WERI-Rb-1 (cell line): ENCODE results near the gene RNASEL.

Experiments
- DNase-seq: peaks from one replicate; pipeline ENCODE4 v3.0.0-alpha.2; 2020
- H3K27ac ChIP-seq: fragments of 250-450 bp; sonication (Bioruptor Pico); 2 replicates; pipeline ENCODE4 v1.5.1; 2020; ENCODE audit warnings: mild to moderate bottlenecking, moderate library complexity
- H3K27me3 ChIP-seq: fragments of 250-450 bp; sonication (Bioruptor Pico); 2 replicates; pipeline ENCODE4 v1.5.1; 2021; ENCODE audit warnings: mild to moderate bottlenecking, low read depth, moderate library complexity; ENCODE audit not compliant: insufficient read depth, severe bottlenecking
- H3K36me3 ChIP-seq: fragments of 250-450 bp; sonication (Bioruptor Pico); 2 replicates; pipeline ENCODE4 v1.5.1; 2020; ENCODE audit warnings: mild to moderate bottlenecking, moderate library complexity
- H3K4me3 ChIP-seq: 2 replicates; pipeline ENCODE4 v1.5.1; 2011; ENCODE audit warnings: low read depth, mild to moderate bottlenecking, control low read depth, low read length
- H3K9me3 ChIP-seq: fragments of 250-450 bp; sonication (Bioruptor Pico); 2 replicates; pipeline ENCODE4 v1.5.1; 2021; ENCODE audit warnings: mild to moderate bottlenecking, moderate library complexity; ENCODE audit not compliant: severe bottlenecking
- TF ChIP-seq, protein P1 (sequence below): IDR thresholded peaks from 2 replicates; pipeline ENCODE4 v1.5.1; 2011; ENCODE audit warnings: low read depth, mild to moderate bottlenecking, control low read depth, inconsistent platforms, low read length

The RNASEL gene

DNA sequence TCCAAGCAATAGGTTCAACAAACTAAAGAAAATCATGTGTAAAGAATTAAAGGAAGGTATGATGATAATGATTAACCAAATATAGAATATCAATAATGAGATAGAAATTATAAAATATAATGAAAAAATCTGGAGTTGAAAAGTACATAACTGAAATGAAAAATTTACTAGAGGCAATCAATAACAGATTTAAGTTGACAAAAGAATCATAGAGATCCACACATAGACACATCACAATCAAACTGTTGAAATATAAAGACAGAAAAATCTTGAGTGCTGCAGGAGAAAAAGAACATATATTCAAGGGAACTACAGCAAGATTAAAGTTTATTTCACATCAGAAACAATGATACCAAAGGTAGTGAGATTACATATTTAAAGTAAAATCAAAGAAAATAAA, 63.7 kb downstream of the RNASEL start:
- DNase-seq = no peak
- Histone ChIP-seq H3K27ac (no peak overlapping the region), H3K9me3 (no peaks in the 10 kb centered on the region), H3K27me3 (no peaks in the 10 kb centered on the region), H3K36me3 (no peaks in the 10 kb centered on the region), H3K4me3 (no peak overlapping the region)
- TF ChIP-seq, protein P1, sequence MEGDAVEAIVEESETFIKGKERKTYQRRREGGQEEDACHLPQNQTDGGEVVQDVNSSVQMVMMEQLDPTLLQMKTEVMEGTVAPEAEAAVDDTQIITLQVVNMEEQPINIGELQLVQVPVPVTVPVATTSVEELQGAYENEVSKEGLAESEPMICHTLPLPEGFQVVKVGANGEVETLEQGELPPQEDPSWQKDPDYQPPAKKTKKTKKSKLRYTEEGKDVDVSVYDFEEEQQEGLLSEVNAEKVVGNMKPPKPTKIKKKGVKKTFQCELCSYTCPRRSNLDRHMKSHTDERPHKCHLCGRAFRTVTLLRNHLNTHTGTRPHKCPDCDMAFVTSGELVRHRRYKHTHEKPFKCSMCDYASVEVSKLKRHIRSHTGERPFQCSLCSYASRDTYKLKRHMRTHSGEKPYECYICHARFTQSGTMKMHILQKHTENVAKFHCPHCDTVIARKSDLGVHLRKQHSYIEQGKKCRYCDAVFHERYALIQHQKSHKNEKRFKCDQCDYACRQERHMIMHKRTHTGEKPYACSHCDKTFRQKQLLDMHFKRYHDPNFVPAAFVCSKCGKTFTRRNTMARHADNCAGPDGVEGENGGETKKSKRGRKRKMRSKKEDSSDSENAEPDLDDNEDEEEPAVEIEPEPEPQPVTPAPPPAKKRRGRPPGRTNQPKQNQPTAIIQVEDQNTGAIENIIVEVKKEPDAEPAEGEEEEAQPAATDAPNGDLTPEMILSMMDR = no peak
